Measurements from ENCODE around the gene NCAM2.

DNA sequence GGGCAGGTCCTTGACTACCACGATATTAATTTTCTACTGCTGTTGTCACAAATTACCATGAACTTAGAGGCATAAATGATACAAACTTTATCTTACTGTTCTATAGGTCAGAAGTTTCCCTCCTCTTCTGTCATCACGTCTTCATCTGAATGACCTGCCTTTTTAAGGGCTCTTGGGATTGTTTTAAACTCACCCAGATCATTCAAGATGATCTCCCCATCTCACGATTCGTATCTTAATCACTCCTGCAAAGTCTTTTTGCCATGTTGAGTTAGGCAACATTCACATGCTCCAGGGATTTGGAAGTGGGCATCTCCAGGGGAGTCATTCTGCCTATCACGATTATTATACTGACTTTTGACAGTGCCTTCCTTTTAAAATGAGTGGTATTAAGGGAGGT lies 32.1 kb downstream of the NCAM2 start:
- TF ChIP-seq CTCF (IDR thresholded peaks at IDR 0.05): no peak
- no peak for TF ChIP-seq EZH2 (IDR thresholded peaks at IDR 0.05; ENCODE audit: borderline replicate concordance, insufficient read depth, low read depth, low read length, poor library complexity, severe bottlenecking)
